ENCODE measurements around the gene LSM14A.
"Not testable (repeated sequence)": the region's sequence is repeated elsewhere in the genome, so short reads cannot be mapped to it uniquely, and the experiment has no call there.

The LSM14A gene

GRCh38 chr19:34232566-34233481, 60.5 kb downstream of the LSM14A start:
- peaks cover 5 to 50% (median 33%) of the 10 kb centered on the region in 11 experiments; a peak in 17 of 22 replicates for H4K20me1 ChIP-seq
- H3K36me3 ChIP-seq = peaks cover 33 to 63% (median 47%) of the 10 kb centered on the region in 11 experiments
- H3K4me3 ChIP-seq = peak overlapping the region in 1 of 10 experiments; percentile 25; a peak in 1 of 20 replicates
- H3K9me3 ChIP-seq (replicated peaks in 1 of 11) = no peaks in the 10 kb centered on the region
- peak overlapping the region in 5 of 11 experiments; percentile 31 to 90 (median 69); a peak in 10 of 22 replicates for H3K4me2 ChIP-seq
- H3K9ac ChIP-seq = peak overlapping the region in 4 of 11 experiments; percentile 6 to 49 (median 12); a peak in 3 of 22 replicates
- H3K4me1 ChIP-seq = peaks cover 0 to 39% (median 12%) of the 10 kb centered on the region in 10 experiments; a peak in 13 of 20 replicates
- TF ChIP-seq Cebpa-rat (IDR thresholded peaks at IDR 0.05) = no peak
- peak overlapping the region in 5 of 11 experiments; percentile 1 to 45 (median 39); a peak in 7 of 22 replicates for H3K27ac ChIP-seq
- no peaks in the 10 kb centered on the region for H3K27me3 ChIP-seq

GRCh38 chr19:34235425-34235940, 63.2 kb downstream of the LSM14A start:
- H3K4me1 ChIP-seq = peaks cover 0 to 37% (median 12%) of the 10 kb centered on the region in 10 experiments; a peak in 13 of 20 replicates
- peaks cover 6 to 39% (median 22%) of the 10 kb centered on the region in 11 experiments; a peak in 21 of 22 replicates for H3K36me3 ChIP-seq
- no peak overlapping the region for H3K4me3 ChIP-seq
- H3K27me3 ChIP-seq = no peaks in the 10 kb centered on the region
- no peaks in the 10 kb centered on the region for H3K9me3 ChIP-seq (replicated peaks in 1 of 11)
- no peak overlapping the region for H3K9ac ChIP-seq
- H4K20me1 ChIP-seq = peaks cover 4 to 42% (median 22%) of the 10 kb centered on the region in 11 experiments; a peak in 16 of 22 replicates
- no peak overlapping the region for H3K4me2 ChIP-seq
- no peak overlapping the region for H3K27ac ChIP-seq
- no peak for TF ChIP-seq Cebpa-rat (IDR thresholded peaks at IDR 0.05)

- no peaks in the 10 kb centered on the region for H3K27me3 ChIP-seq
- peaks cover 4 to 34% (median 15%) of the 10 kb centered on the region in 11 experiments; a peak in 15 of 22 replicates for H4K20me1 ChIP-seq
- no peak overlapping the region for H3K27ac ChIP-seq
- H3K9ac ChIP-seq = no peak overlapping the region
- peaks cover 0 to 31% (median 12%) of the 10 kb centered on the region in 10 experiments; a peak in 13 of 20 replicates for H3K4me1 ChIP-seq
- no peaks in the 10 kb centered on the region for H3K9me3 ChIP-seq (replicated peaks in 1 of 11)
- H3K4me3 ChIP-seq = no peak overlapping the region
- H3K36me3 ChIP-seq = peaks cover 6 to 33% (median 14%) of the 10 kb centered on the region in 11 experiments; a peak in 16 of 22 replicates
- H3K4me2 ChIP-seq = no peak overlapping the region
- TF ChIP-seq Cebpa-rat (IDR thresholded peaks at IDR 0.05) = no peak
Observed at GRCh38 chr19:34236035-34236987, 64.0 kb downstream of the LSM14A start.

- TF ChIP-seq Cebpa-rat (IDR thresholded peaks at IDR 0.05) = no peak
- H3K36me3 ChIP-seq = peaks cover 5 to 28% (median 9%) of the 10 kb centered on the region in 11 experiments; a peak in 9 of 22 replicates
- H4K20me1 ChIP-seq = peaks cover 4 to 28% (median 13%) of the 10 kb centered on the region in 11 experiments; a peak in 13 of 22 replicates
- H3K4me1 ChIP-seq = peaks cover 0 to 21% (median 10%) of the 10 kb centered on the region in 10 experiments; a peak in 13 of 20 replicates
- H3K4me2 ChIP-seq = no peak overlapping the region
- no peaks in the 10 kb centered on the region for H3K9me3 ChIP-seq (replicated peaks in 1 of 11)
- no peaks in the 10 kb centered on the region for H3K27me3 ChIP-seq
- no peak overlapping the region for H3K4me3 ChIP-seq
- H3K27ac ChIP-seq = no peak overlapping the region
- H3K9ac ChIP-seq = no peak overlapping the region
Observed at GRCh38 chr19:34237283-34237682, 65.0 kb downstream of the LSM14A start.

GRCh38 chr19:34237939-34238338, 65.6 kb downstream of the LSM14A start:
- H3K27me3 ChIP-seq = no peaks in the 10 kb centered on the region
- H4K20me1 ChIP-seq = peaks cover 0 to 21% (median 7%) of the 10 kb centered on the region in 11 experiments; a peak in 9 of 22 replicates

GRCh38 chr19:34241513-34242337, 69.4 kb downstream of the LSM14A start:
- TF ChIP-seq Cebpa-rat (IDR thresholded peaks at IDR 0.05) = no peak
- Histone ChIP-seq H3K27me3 (no peaks in the 10 kb centered on the region), H3K4me3 (no peak overlapping the region), H3K4me2 (no peak overlapping the region), H4K20me1 (peaks cover 0 to 15% (median 0%) of the 10 kb centered on the region in 11 experiments; a peak in 1 of 22 replicates), H3K27ac (no peak overlapping the region), H3K4me1 (peaks cover 0 to 12% (median 7%) of the 10 kb centered on the region in 10 experiments; a peak in 8 of 20 replicates), H3K9me3 (replicated peaks in 1 of 11) (no peaks in the 10 kb centered on the region), H3K9ac (no peak overlapping the region), H3K36me3 (peaks cover 0 to 11% (median 4%) of the 10 kb centered on the region in 11 experiments; a peak in 4 of 22 replicates)

More at GRCh38 chr19:34237939-34238338, 65.6 kb downstream of the LSM14A start:
- H3K4me1 ChIP-seq = peaks cover 0 to 15% (median 6%) of the 10 kb centered on the region in 10 experiments; a peak in 10 of 20 replicates
- no peak overlapping the region for H3K27ac ChIP-seq
- H3K4me2 ChIP-seq = no peak overlapping the region
- TF ChIP-seq Cebpa-rat (IDR thresholded peaks at IDR 0.05) = no peak
- H3K9ac ChIP-seq = no peak overlapping the region
- no peaks in the 10 kb centered on the region for H3K9me3 ChIP-seq (replicated peaks in 1 of 11)
- H3K4me3 ChIP-seq = no peak overlapping the region
- H3K36me3 ChIP-seq = peaks cover 5 to 28% (median 9%) of the 10 kb centered on the region in 11 experiments; a peak in 8 of 22 replicates

GRCh38 chr19:34243138-34243875, 71.0 kb downstream of the LSM14A start:
- H3K4me2 ChIP-seq = 0 out of 22 replicates have a peak overlapping the region, but pooled peaks of 2 of the 11 experiments have one; percentile 3 to 18
- not testable (repeated sequence) for H3K4me3 ChIP-seq; H3K36me3 ChIP-seq; H3K9me3 ChIP-seq (replicated peaks in 1 of 11); H3K27me3 ChIP-seq; H3K9ac ChIP-seq; H4K20me1 ChIP-seq; H3K27ac ChIP-seq
- H3K4me1 ChIP-seq = peaks cover 0 to 12% (median 7%) of the 10 kb centered on the region in 10 experiments; a peak in 8 of 20 replicates

Data from BLaER1 treated with 17β-estradiol and CSF1 and Interleukin-3, amounts not matched to agents 10 nM and 100 nM (cell line).